ENCODE results near the gene SMR3B.

DNA sequence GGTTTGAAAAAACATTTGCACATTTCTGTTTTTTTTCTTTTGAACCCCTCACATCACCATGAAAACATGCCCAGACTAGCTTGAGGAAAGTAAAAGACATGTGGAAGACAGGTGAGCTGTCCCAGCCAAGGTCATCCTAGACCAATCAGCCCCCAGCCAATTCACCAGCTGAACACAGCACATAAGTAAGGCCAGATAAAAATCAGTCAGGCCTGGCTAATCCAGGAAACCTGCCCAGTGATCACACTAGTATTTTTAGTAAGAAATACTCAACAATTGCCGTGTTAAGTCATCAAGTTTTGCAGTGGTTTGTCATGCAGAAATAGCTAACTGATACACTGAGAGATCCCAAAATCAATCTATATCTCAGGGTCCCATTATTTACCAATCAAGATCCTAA lies 26.7 kb upstream of the SMR3B start:
- TF ChIP-seq, protein P1, sequence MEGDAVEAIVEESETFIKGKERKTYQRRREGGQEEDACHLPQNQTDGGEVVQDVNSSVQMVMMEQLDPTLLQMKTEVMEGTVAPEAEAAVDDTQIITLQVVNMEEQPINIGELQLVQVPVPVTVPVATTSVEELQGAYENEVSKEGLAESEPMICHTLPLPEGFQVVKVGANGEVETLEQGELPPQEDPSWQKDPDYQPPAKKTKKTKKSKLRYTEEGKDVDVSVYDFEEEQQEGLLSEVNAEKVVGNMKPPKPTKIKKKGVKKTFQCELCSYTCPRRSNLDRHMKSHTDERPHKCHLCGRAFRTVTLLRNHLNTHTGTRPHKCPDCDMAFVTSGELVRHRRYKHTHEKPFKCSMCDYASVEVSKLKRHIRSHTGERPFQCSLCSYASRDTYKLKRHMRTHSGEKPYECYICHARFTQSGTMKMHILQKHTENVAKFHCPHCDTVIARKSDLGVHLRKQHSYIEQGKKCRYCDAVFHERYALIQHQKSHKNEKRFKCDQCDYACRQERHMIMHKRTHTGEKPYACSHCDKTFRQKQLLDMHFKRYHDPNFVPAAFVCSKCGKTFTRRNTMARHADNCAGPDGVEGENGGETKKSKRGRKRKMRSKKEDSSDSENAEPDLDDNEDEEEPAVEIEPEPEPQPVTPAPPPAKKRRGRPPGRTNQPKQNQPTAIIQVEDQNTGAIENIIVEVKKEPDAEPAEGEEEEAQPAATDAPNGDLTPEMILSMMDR (optimal IDR thresholded peaks at IDR 0.05 in 1 of 3, IDR thresholded peaks at IDR 0.05 in 1 of 3, conservative IDR thresholded peaks at IDR 0.05 in 1 of 3; ENCODE audit: extremely low read depth in 1 of 3, insufficient read depth in 2 of 3, low read length in 3 of 3), result no peak
- no peak for TF ChIP-seq EZH2 (IDR thresholded peaks at IDR 0.05; ENCODE audit: low read length)
